ENCODE data around the gene CBX8.

DNA sequence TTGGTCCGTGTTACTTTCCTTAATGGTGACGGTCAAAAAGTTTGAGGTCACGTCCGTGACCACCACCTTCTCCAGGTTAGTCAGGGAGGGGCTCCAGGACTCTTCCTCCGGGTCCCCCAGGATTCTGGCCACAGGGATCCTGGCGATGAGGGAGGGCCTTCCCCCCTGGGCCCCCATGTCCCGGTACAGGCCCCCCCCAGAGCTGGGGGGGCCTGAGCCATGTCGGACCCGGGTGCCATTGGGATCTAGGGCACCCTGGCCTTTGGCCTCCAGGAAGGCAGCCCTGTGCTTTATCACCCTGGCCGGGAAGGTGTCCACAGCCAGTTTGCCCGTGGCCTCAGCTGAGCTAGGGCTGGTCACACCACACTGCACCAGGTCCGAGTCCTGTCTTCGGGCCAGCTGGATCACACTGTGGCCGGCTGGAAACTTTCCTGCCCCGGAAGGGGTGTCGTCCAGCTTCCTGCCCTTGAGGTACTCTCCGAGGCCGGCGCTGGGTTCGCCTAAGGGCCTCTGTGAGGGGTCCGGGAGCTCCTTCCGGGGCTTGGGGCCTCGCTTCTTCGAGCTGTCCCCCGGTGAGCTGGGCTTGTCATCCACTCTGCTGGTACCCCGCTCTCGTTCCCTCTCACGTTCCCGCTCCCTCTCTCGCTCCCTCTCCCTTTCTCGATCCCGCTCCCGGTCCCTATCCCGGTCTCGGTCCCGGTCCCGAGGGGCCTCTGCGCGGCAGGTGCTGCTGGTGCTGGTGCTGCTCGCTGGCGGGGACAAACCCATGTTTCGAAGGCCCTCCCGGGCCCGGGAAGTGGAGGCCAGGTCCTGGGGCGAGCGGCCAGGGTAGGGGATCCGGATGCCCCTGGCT, 2.0 kb downstream of the CBX8 start:
- TF ChIP-seq GATA3 (IDR thresholded peaks at IDR 0.05; ENCODE audit: low read depth, low read length) (no peak), GATA2 (IDR thresholded peaks at IDR 0.05; ENCODE audit: low read depth, low read length) (no peak)

Data from SH-SY5Y (cell line).